HEK293T (cell line): ENCODE data around the gene TPX2.

Experiments
- BHLHE40 ChIP-seq: fragments of 450-650 bp; IDR thresholded peaks from 2 replicates; pipeline ENCODE4 v1.6.1; 2016; ENCODE audit warnings: mild to moderate bottlenecking, moderate library complexity, borderline replicate concordance
- CTBP1 ChIP-seq: fragments of 450-650 bp; IDR thresholded peaks from 2 replicates; pipeline ENCODE4 v1.6.1; 2016; ENCODE audit warnings: borderline replicate concordance
- ELF4 ChIP-seq: fragments of 450-650 bp; IDR thresholded peaks from 2 replicates; pipeline ENCODE4 v1.6.1; 2017; ENCODE audit warnings: antibody characterized with exemption
- FOXK2 ChIP-seq: fragments of 450-650 bp; IDR thresholded peaks from 2 replicates; pipeline ENCODE4 v1.6.1; 2016; ENCODE audit warnings: mild to moderate bottlenecking
- FOXM1 ChIP-seq: fragments of 450-650 bp; IDR thresholded peaks from 2 replicates; pipeline ENCODE4 v1.6.1; 2017; ENCODE audit warnings: mild to moderate bottlenecking, borderline replicate concordance
- L3MBTL2 ChIP-seq: fragments of 450-650 bp; conservative IDR thresholded peaks from 2 replicates; pipeline ENCODE4 v1.6.1; 2016; ENCODE audit warnings: mild to moderate bottlenecking
- LEF1 ChIP-seq: fragments of 450-650 bp; IDR thresholded peaks from 2 replicates; pipeline ENCODE4 v1.6.1; 2017; ENCODE audit warnings: mild to moderate bottlenecking, borderline replicate concordance
- PKNOX1 ChIP-seq: fragments of 450-650 bp; IDR thresholded peaks from 2 replicates; pipeline ENCODE4 v1.6.1; 2016
- SP1 ChIP-seq: fragments of 450-650 bp; IDR thresholded peaks from 2 replicates; pipeline ENCODE4 v1.6.1; 2017

GRCh38 chr20:31723319-31724078 is 15.6 kb upstream of the TPX2 start:
- no peak for TF ChIP-seq FOXK2
- peak; percentile 99 for TF ChIP-seq PKNOX1
- no peak; the same call in 1 of the 2 replicates for TF ChIP-seq LEF1
- TF ChIP-seq ELF4: peak; percentile 69
- TF ChIP-seq L3MBTL2: 0 out of 2 replicates have a peak, but pooled peaks have one; percentile 39
- no peak for TF ChIP-seq SP1
- TF ChIP-seq FOXM1: peak; percentile 96
- TF ChIP-seq BHLHE40: no peak
- peak; percentile 57; the same call in 1 of the 2 replicates for TF ChIP-seq CTBP1
